ENCODE data around the gene OTP.

The OTP gene

DNA sequence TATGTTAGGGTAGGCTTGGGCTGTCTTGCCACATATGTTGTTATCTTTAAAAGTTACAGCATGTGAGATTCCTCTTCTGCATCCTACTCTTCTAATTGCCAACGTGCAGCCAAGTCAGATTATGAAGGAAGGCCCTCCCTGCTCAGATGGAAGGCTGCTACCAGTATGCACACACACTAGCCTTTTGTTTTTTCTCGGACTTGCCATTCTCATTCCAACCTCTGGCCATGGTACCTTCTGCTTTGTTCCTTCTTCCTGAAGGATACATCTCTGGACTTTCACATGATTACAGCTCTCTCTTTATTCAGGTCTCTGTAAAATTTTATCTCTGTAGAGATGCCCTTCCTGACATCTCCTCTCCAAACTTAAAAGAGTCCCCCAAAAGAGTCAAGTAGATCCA, 12.8 kb upstream of the OTP start:
- TF ChIP-seq, protein P1, sequence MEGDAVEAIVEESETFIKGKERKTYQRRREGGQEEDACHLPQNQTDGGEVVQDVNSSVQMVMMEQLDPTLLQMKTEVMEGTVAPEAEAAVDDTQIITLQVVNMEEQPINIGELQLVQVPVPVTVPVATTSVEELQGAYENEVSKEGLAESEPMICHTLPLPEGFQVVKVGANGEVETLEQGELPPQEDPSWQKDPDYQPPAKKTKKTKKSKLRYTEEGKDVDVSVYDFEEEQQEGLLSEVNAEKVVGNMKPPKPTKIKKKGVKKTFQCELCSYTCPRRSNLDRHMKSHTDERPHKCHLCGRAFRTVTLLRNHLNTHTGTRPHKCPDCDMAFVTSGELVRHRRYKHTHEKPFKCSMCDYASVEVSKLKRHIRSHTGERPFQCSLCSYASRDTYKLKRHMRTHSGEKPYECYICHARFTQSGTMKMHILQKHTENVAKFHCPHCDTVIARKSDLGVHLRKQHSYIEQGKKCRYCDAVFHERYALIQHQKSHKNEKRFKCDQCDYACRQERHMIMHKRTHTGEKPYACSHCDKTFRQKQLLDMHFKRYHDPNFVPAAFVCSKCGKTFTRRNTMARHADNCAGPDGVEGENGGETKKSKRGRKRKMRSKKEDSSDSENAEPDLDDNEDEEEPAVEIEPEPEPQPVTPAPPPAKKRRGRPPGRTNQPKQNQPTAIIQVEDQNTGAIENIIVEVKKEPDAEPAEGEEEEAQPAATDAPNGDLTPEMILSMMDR (IDR thresholded peaks at IDR 0.05), result no peak
- no peak for TF ChIP-seq ZFX (IDR thresholded peaks at IDR 0.05; ENCODE audit: borderline replicate concordance)
- no peak overlapping the region for H3K27ac ChIP-seq

DNA sequence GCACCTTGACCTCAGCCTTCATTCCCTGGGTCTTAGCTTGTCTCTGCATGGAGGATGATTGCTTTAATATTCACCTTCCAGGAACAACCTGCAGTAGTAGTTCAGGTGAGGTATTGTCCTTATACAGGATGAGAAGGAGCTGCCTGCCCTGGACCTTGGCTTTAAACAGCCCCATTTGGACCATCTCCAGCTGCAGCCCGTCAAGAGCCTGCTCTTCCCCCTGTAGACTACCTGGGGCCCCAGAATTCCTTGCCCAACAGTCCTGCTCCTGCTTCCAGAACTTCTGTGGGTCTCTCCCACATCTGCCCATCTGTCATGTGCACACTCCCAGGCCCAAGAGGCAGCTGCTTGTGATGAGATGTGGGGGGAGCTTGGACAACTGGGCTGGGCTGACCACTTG, 12.2 kb upstream of the OTP start:
- no peak overlapping the region for H3K27ac ChIP-seq
- TF ChIP-seq, protein P1 (IDR thresholded peaks at IDR 0.05), result no peak
- TF ChIP-seq ZFX (IDR thresholded peaks at IDR 0.05; ENCODE audit: borderline replicate concordance), result no peak

DNA sequence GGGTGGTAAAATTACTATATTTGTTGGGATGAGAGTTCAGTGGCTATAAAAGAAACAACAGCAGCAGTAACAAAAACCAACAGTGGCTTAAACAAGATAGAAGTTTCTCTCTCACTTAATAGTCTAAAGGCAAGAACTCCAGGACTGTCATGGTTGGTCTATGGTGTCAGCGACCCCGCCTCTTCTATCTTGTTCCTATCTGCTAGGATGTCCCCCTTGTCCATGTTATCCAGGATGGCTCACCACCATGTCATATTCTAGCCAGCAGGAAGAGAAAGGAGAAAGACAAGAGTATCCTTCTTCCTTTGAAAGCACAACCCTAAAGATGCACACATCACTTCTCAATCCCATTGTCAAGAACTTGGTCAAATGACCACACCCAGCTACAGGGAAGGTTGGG, 11.3 kb upstream of the OTP start:
- H3K27ac ChIP-seq, result no peak overlapping the region
- no peak for TF ChIP-seq ZFX (IDR thresholded peaks at IDR 0.05; ENCODE audit: borderline replicate concordance)
- TF ChIP-seq, protein P1 (IDR thresholded peaks at IDR 0.05), result no peak

DNA sequence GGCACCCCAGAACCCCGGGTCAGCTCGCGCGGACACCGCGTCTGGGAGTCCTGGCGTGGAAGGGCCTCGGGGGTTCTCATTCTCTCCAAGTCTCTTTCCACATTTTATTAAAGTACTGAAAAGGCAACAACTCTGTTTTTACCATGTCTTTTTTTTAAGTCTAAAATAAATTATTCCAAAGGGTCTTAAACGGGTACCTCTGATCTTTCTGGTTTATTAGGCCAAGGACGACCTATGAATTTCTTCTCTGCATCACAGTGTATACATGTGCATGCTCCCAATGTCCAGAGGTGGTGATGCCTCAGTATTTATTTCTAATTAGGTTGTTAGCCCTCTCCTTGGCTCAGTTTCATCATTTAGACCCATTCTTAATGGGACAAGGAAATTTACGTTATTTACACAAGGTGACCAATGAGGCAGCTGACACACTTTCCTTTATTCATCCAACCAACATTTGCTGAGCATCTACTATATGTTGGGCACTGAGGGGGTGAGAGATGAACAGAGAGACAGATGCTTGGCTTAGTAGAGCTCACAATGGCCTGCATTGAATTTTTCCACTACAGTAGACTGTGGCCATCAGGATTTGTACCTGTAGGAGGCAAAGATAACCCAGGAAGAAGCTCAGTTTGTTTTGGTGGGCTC, 7.6 kb upstream of the OTP start:
- no peak for TF ChIP-seq ZFX (IDR thresholded peaks at IDR 0.05; ENCODE audit: borderline replicate concordance)
- TF ChIP-seq, protein P1 (IDR thresholded peaks at IDR 0.05), result no peak
- H3K27ac ChIP-seq, result no peak overlapping the region

DNA sequence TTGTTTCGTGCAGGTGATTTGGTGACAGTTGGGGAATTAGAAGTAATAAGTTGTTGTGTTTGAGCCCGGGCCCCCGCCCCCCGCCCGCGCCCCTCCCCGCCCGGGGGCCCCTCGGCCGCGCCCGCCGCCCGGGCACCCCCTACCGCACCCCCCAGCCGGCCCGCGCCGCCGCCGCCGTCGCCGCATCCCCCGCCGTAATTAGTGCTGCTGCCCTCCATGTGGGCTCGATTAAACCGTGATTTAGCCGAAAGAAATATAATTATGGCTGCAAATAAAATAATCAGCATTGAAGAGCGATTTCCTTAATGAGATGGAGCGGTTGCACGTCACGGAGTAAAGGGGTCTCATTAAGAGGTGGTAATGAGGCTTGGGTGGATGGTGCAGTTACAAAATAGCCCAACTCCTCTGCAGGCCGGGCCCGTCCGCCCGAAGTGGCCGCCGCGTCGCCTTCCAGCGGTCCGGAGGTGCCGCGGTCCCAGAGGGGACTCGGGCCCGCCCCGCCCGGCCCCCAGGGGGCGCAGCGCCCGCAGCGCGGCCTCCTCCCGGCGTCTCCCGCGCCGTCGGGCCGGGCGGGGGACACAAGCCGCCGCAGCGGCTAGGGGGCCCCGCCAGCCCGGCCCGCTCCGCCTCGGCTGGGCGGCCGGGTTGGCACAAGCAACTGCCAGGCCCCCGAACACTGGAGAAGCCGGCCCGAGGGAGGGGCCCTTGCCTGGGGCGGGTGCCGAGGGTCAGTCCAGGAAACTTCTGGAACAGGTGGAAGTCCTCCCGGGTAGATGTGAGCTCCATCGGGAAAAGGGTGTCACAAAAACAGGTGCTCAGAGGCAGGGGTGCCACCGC, 6.9 kb upstream of the OTP start:
- TF ChIP-seq, protein P1 (IDR thresholded peaks at IDR 0.05), result peak; percentile 94
- TF ChIP-seq ZFX (IDR thresholded peaks at IDR 0.05; ENCODE audit: borderline replicate concordance), result no peak
- no peak overlapping the region for H3K27ac ChIP-seq

DNA sequence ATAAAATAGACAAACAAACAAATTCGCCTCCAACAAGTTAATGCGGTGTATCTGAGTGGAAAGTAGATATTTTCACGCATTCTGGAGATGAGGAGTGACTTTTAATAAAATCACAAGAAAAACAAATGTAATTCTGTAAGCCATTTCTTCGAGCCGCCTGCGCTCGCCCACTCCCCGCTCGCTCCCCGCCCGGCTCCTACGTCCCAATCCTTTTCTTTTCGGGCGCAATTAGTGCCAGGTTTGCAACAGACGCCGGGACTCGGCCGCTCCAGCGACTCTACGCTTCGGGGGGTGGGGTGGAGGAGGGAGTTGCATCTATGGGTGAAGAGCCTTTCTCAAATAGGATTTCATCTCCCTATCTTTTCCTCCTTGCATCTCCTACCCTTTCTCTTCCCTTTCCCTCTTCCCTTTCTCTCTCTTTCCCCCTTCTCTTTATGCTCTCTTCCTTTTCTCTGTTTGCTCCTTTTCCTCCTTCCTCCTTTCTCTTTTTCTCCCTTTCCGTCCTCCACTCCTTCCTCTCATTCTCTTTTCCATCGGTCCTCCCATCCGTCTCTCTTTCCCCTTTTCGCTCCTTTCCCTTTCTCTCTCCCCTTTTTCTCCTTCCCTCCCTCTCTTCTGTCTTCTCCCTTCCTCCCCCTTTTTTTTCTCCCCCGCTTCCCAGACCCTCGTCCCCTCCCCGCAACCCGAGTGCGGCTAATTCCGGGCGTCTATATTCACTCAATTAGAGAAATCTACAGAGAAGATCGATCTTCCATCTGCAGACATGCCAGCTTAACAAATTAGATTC, 6.1 kb upstream of the OTP start:
- no peak overlapping the region for H3K27ac ChIP-seq
- TF ChIP-seq, protein P1 (IDR thresholded peaks at IDR 0.05), result no peak
- TF ChIP-seq ZFX (IDR thresholded peaks at IDR 0.05; ENCODE audit: borderline replicate concordance), result no peak
